Kidney glomerular epithelial cell (primary cell): ENCODE results near the gene ADD3.

Experiments
- DNase-seq: peaks from one replicate; lab custom pipeline; 2025; lab: John Stamatoyannopoulos, UW

The ADD3 gene

GRCh38 chr10:110181911-110182310 lies 174.1 kb downstream of the ADD3 start:
- DNase-seq: no peak

- DNase-seq: no peak
Observed at GRCh38 chr10:110184398-110184797, 176.6 kb downstream of the ADD3 start.
